ENCODE results near the gene TGFBR2.
"Not testable (repeated sequence)": the region's sequence is repeated elsewhere in the genome, so short reads cannot be mapped to it uniquely, and the experiment has no call there.

The TGFBR2 gene

DNA sequence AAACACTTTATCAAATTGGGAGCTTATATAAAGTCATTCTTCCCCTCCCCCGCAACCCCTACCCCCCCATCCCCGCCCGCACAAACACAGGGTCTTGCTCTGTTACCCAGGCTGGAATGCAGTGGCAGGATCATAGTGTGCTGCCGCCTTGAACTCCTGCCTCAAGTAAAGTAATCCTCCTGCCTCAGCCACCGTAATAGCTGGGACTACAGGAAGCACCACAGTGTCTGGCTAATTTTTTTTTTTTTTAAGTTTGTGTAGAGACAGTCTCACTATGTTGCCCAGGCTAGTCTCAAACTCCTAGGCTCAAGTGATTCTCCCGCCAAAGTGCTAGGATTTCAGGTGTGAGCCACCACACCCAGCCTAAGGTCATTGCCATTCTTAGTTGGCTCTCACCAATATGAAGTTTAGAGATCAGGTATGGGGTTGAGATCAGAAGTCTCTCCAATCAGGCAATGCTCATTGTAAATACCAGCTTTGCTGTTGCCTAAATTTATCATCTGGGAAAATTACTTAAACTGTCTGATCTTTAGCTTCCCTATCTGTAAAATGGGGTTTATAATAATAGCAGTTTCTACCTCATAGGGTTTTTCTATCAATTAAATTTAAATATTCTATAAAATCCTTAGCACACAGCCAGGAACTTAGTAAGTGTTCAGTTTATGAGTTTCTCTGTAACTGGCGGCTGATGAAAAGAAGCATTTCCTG, 60.3 kb downstream of the TGFBR2 start:
- TF ChIP-seq CTCF (IDR thresholded peaks at IDR 0.05; ENCODE audit: extremely low read depth, missing control alignments) = no peak
- DNase-seq (ENCODE audit: low spot score) = no peak

- TF ChIP-seq CTCF (IDR thresholded peaks at IDR 0.05; ENCODE audit: extremely low read depth, missing control alignments) = no peak
- no peak for DNase-seq (ENCODE audit: low spot score)
These were observed 60.9 kb downstream of the TGFBR2 start for GRCh38 chr3:30667280-30667651.

- no peak for TF ChIP-seq CTCF (IDR thresholded peaks at IDR 0.05; ENCODE audit: extremely low read depth, missing control alignments)
- DNase-seq (ENCODE audit: low spot score) = no peak
These were observed 61.7 kb downstream of the TGFBR2 start for GRCh38 chr3:30668051-30668609.

- not testable (repeated sequence) for DNase-seq (ENCODE audit: low spot score)
These were observed 63.0 kb downstream of the TGFBR2 start for GRCh38 chr3:30669360-30669934.

DNA sequence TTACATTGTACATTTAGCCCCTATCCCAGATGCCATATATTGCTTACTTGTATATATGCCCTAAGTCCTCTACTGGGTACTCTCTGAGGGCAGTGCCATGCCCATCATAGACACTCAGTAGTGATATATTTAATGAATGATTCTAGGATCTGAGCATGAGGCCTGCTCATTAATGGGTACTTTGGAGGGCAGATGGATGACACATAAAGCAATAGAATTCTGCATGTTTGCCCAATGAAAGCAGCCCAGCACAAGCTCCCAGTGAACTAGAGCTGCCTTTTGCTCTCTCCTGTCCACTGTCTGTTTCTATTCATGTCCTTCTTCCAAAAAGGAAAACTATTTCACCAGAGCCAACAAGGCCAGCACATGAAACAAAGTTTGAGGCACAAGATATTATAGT, 63.9 kb downstream of the TGFBR2 start:
- no peak for TF ChIP-seq CTCF (IDR thresholded peaks at IDR 0.05; ENCODE audit: extremely low read depth, missing control alignments)

DNA sequence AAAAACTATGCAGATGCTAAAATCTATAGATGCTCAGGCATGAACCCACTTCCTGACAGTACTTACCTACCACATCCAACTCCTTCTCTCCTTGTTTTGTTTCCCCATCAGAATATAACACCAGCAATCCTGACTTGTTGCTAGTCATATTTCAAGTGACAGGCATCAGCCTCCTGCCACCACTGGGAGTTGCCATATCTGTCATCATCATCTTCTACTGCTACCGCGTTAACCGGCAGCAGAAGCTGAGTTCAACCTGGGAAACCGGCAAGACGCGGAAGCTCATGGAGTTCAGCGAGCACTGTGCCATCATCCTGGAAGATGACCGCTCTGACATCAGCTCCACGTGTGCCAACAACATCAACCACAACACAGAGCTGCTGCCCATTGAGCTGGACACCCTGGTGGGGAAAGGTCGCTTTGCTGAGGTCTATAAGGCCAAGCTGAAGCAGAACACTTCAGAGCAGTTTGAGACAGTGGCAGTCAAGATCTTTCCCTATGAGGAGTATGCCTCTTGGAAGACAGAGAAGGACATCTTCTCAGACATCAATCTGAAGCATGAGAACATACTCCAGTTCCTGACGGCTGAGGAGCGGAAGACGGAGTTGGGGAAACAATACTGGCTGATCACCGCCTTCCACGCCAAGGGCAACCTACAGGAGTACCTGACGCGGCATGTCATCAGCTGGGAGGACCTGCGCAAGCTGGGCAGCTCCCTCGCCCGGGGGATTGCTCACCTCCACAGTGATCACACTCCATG, 65.3 kb downstream of the TGFBR2 start:
- no peak for DNase-seq (ENCODE audit: low spot score)
- TF ChIP-seq CTCF (IDR thresholded peaks at IDR 0.05; ENCODE audit: extremely low read depth, missing control alignments) = no peak

More for the DNA sequence above, 63.9 kb downstream of the TGFBR2 start:
- DNase-seq (ENCODE audit: low spot score) = no peak

- TF ChIP-seq CTCF (IDR thresholded peaks at IDR 0.05; ENCODE audit: extremely low read depth, missing control alignments) = no peak
- DNase-seq (ENCODE audit: low spot score) = no peak
These were observed 65.9 kb downstream of the TGFBR2 start for GRCh38 chr3:30672287-30672735.
